ENCODE data around the gene STXBP1.

Gene STXBP1

DNA sequence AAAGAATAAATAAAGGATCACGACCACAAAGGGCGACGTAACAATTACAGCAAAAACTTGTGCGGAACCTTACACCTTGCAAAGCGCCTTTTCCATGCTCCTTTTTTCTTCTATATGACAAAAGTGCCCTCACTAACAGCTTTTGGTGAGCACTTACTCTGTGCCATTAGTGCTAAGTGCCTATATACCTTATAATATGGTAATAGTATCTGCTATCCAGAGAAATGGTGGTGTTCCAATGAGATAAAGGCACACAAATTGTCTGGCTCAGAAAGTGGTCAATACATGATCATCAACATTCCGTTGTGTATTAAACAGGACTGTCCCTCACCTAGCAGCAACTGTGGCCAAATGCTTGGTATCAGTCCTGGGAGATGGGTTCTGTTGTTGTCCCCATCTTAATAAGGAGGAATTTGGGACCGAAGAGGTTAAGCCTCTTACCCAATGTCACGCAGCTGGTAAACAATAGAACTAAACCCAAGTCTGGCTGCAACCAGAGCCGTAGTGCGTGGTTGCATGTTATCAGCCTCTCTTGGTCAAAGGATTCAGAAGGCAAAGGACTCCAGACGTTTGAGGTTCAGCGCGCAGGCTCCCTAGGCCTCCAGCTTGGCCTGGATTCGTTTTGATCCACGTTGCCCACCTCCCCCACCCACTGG, 123.6 kb downstream of the STXBP1 start:
- Histone ChIP-seq H3K4me3 (ENCODE audit: severe bottlenecking) (no peak overlapping the region), H3K9me3 (ENCODE audit: severe bottlenecking) (no peaks in the 10 kb centered on the region), H3K27ac (ENCODE audit: poor library complexity, severe bottlenecking) (no peak overlapping the region), H3K4me1 (ENCODE audit: insufficient read depth, poor library complexity, severe bottlenecking) (peaks cover 8% of the 10 kb centered on the region), H3K36me3 (ENCODE audit: low read depth) (no peaks in the 10 kb centered on the region), H3K27me3 (ENCODE audit: insufficient read depth, poor library complexity, severe bottlenecking) (no peaks in the 10 kb centered on the region)
- ATAC-seq (ENCODE audit: low read depth) (peak; percentile 3; the same call in 1 of the 3 replicates), DNase-seq (ENCODE audit: low spot score) (no peak)
- TF ChIP-seq, protein P1, sequence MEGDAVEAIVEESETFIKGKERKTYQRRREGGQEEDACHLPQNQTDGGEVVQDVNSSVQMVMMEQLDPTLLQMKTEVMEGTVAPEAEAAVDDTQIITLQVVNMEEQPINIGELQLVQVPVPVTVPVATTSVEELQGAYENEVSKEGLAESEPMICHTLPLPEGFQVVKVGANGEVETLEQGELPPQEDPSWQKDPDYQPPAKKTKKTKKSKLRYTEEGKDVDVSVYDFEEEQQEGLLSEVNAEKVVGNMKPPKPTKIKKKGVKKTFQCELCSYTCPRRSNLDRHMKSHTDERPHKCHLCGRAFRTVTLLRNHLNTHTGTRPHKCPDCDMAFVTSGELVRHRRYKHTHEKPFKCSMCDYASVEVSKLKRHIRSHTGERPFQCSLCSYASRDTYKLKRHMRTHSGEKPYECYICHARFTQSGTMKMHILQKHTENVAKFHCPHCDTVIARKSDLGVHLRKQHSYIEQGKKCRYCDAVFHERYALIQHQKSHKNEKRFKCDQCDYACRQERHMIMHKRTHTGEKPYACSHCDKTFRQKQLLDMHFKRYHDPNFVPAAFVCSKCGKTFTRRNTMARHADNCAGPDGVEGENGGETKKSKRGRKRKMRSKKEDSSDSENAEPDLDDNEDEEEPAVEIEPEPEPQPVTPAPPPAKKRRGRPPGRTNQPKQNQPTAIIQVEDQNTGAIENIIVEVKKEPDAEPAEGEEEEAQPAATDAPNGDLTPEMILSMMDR (IDR thresholded peaks at IDR 0.05; ENCODE audit: poor library complexity, severe bottlenecking), result peak; percentile 46

DNA sequence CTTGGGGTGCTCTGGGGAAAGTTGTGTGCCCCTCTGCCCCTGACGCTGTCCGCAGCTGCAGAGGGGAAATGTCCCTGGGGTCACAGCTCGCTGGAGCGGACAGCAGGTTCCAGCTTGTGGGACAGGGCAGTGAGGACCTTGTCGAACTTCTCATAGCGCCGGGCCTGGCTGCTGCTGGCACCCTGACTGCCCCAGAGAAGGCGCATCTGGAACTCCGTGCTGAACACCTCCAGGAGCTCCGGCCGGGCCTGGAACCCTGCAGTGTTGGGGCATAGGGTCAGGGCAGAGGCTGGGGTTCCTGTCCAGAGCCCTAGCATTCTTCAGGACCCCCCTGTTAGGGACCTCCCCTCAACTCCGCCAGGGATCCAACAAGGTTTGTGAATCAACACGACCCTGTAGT, 126.6 kb downstream of the STXBP1 start:
- H3K4me1 ChIP-seq (ENCODE audit: insufficient read depth, poor library complexity, severe bottlenecking), result peaks cover 13% of the 10 kb centered on the region
- no peaks in the 10 kb centered on the region for H3K36me3 ChIP-seq (ENCODE audit: low read depth)
- H3K27ac ChIP-seq (ENCODE audit: poor library complexity, severe bottlenecking), result no peak overlapping the region
- DNase-seq (ENCODE audit: low spot score) (no peak), ATAC-seq (ENCODE audit: low read depth) (no peak)
- TF ChIP-seq, protein P1 (IDR thresholded peaks at IDR 0.05; ENCODE audit: poor library complexity, severe bottlenecking), result no peak
- no peaks in the 10 kb centered on the region for H3K27me3 ChIP-seq (ENCODE audit: insufficient read depth, poor library complexity, severe bottlenecking)
- H3K9me3 ChIP-seq (ENCODE audit: severe bottlenecking), result no peaks in the 10 kb centered on the region
- H3K4me3 ChIP-seq (ENCODE audit: severe bottlenecking), result no peak overlapping the region

DNA sequence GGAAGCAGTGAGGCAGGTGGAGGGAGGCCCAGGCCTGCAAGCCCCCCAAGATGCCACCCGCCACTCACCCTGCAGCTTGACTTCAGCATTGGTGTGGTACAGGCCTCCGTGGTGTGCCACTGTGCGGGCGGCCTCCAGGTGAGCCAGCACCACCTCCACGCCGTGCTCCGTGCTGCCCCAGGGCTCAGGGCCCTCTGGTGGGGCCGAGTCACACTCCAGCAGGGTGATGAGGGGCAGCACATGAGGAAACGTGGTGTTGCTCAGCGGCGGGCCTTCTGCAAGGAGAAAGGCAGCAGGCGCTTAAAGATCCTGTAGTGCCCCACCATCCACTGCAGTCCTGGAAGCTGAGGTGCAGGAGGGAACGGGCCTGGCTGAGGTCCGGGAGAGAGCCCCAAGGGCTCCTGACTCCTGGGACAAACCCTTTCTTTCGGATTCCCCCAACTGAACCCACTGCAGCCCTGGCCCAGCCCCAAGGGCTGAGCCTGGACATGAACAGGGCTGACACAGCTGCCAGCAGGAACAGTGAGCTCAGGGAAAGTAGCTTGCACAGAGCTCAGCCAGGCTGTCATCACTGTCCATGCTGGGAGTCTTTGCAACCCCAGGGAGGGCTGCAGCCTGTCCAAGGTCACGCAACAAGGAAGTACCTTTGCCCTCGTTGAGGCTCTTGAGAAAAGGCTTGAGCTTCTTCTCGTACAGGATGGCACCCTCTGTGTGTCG, 127.7 kb downstream of the STXBP1 start:
- TF ChIP-seq, protein P1 (IDR thresholded peaks at IDR 0.05; ENCODE audit: poor library complexity, severe bottlenecking), result no peak
- Histone ChIP-seq H3K4me3 (ENCODE audit: severe bottlenecking) (no peak overlapping the region), H3K36me3 (ENCODE audit: low read depth) (no peaks in the 10 kb centered on the region), H3K27me3 (ENCODE audit: insufficient read depth, poor library complexity, severe bottlenecking) (no peaks in the 10 kb centered on the region), H3K27ac (ENCODE audit: poor library complexity, severe bottlenecking) (peak overlapping the region; percentile 38), H3K4me1 (ENCODE audit: insufficient read depth, poor library complexity, severe bottlenecking) (peaks cover 13% of the 10 kb centered on the region), H3K9me3 (ENCODE audit: severe bottlenecking) (no peaks in the 10 kb centered on the region)
- DNase-seq (ENCODE audit: low spot score) (no peak), ATAC-seq (ENCODE audit: low read depth) (no peak)

DNA sequence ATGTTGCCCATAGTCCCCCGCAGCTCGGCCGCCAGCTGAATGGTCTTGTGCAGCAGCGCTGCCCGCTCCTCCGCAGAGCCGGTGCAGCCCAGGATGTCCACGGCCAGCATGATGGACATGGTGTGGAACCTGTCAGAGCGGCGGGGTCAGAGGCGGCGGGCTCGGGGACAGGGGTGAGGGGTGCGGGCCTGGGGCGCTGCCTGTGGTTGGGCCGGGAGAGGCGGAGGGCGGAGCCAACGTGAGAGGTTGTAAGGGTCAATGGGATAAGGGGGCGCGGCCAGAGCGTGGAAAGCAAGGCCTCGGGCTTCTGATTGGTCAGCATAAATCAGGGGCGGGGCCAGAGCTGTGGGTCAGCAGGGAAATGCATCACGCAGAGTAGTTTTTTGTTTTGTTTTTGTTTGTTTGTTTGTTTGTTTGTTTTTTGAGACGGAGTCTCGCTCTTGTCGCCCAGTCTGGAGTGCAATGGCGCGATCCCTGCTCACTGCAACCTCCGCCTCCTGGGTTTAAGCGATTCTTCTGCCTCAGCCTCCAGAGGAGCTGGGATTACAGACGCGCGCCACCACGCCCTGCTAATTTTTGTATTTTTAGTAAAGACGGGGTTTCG, 129.9 kb downstream of the STXBP1 start:
- Histone ChIP-seq H3K27ac (ENCODE audit: poor library complexity, severe bottlenecking) (peak overlapping the region; percentile 38), H3K36me3 (ENCODE audit: low read depth) (no peaks in the 10 kb centered on the region), H3K4me3 (ENCODE audit: severe bottlenecking) (no peak overlapping the region), H3K4me1 (ENCODE audit: insufficient read depth, poor library complexity, severe bottlenecking) (peaks cover 13% of the 10 kb centered on the region), H3K27me3 (ENCODE audit: insufficient read depth, poor library complexity, severe bottlenecking) (no peaks in the 10 kb centered on the region), H3K9me3 (ENCODE audit: severe bottlenecking) (no peaks in the 10 kb centered on the region)
- DNase-seq (ENCODE audit: low spot score) (no peak), ATAC-seq (ENCODE audit: low read depth) (no peak)
- TF ChIP-seq, protein P1 (IDR thresholded peaks at IDR 0.05; ENCODE audit: poor library complexity, severe bottlenecking), result no peak
